Suprapubic skin (tissue), 3 donors: ENCODE data around the gene MBTPS2.

ENCODE experiments used
- CTCF ChIP-seq, 2 donors: fragments of 200-600 bp in 1 of 2; fragments of 450-650 bp in 1 of 2; sonication (generic) in 1 of 2; IDR thresholded peaks; one replicate each; pipeline ENCODE4 v1.5.1; 2016 to 2019; ENCODE audit warnings: antibody characterized with exemption in 2 of 2, mild to moderate bottlenecking in 1 of 2, moderate library complexity in 1 of 2
- POLR2A ChIP-seq, 2 donors: fragments of 450-650 bp; IDR thresholded peaks; one replicate each; pipeline ENCODE4 v1.6.1; 2017; ENCODE audit warnings: antibody characterized with exemption in 2 of 2, mild to moderate bottlenecking in 2 of 2, moderate library complexity in 2 of 2

DNA sequence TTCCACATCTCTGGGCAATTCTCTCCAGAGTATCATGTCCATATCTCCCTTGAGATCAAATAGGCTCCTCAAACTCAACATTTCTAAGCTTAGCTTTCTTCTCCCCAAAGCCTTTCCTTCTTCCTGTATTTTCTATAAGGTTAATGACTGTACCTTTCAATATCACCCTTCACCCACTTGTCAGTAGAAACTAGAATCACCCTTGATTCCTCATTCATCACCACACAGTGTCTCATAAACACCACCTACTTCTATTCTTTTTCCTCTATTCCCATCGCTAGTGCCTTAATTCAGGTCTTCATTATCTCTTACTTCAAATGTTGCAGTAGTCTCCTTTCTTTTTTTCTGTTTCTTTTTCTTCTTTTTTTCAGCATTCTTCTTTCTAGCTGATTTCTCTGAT is 72.8 kb downstream of the MBTPS2 start:
- TF ChIP-seq CTCF (IDR thresholded peaks at IDR 0.05) (no peak), POLR2A (IDR thresholded peaks at IDR 0.05) (no peak)
